NCI-H446 treated with DMSO at 0.1 percent for 48 hours (cell line): Measurements from ENCODE around the gene ADAT3.

Experiments
- DNase-seq: peaks from one replicate; lab custom pipeline; 2025; lab: John Stamatoyannopoulos, UW

Gene ADAT3

GRCh38 chr19:1957562-1958248 lies 52.5 kb downstream of the ADAT3 start:
- no peak for DNase-seq

DNA sequence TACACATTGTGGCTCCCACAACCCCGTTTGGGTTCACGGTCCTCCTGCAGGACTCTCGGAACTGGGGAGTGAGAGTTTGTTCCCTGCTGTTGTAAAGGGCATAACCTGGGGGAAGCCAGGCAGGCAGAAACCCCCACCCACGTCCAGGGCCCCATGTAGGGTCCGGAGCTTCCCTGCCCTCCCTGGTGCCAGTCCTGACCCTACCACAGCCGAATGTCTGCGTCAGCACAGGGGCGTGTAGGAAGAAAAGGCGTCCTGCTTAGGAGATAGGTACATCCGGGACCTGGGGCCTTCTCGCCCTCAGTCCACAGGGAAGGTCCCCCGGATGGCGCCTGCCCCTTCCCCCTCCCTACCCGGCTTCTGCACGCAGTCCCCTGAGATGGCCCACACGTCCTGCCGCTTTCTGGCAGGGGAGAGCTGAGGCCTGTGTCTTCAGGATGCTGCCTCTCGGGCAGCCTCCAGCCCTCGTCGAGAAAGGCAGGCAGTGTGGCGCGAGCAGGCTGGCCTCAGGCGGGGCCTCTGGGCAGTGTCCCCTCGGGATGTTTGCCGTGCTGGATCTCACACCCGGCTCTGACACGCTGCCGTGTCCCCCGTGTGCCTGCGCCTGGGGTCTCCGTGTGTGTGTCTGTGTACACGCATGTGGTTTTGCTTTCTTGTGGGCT lies 54.9 kb downstream of the ADAT3 start:
- DNase-seq: no peak

GRCh38 chr19:1961000-1961883 lies 56.0 kb downstream of the ADAT3 start:
- DNase-seq: no peak

GRCh38 chr19:1962674-1963073 lies 57.5 kb downstream of the ADAT3 start:
- no peak for DNase-seq
